HCT116 (cell line): ENCODE data around the gene MYO3B. TPM values are rescaled to one million over a fixed set of nuclear protein-coding genes. Genes with fewer than 3 reads are reported as not detected.

ENCODE experiments used
- ATAC-seq: fragments of 200-7000 bp; cut with Tn5 transposase; 2 replicates; pipeline ENCODE4 v1.9.1; 2020; ENCODE audit warnings: mild to moderate bottlenecking, moderate library complexity
- BruUV-seq: library from RNA; stranded (reverse); fragments of 400-500 nt; replicated peaks from 2 replicates; lab custom pipeline; 2021; lab: Mats Ljungman, UMichigan
- CTCF ChIA-PET: fragments of 300-600 bp; sonication (Branson Sonifier 250); formaldehyde crosslinking; loops from one replicate; lab custom pipeline; 2021; ENCODE audit warnings: antibody characterized with exemption; lab: Charles Lee
- POLR2A ChIA-PET: fragments of 300-600, 350-600 bp; sonication (Branson Sonifier 250); formaldehyde crosslinking; loops from one replicate; lab custom pipeline; 2021; ENCODE audit warnings: antibody characterized with exemption; lab: Charles Lee
- RAD21 ChIA-PET, 2 experiments: fragments of 300-600 bp; sonication (Branson Sonifier 250); formaldehyde crosslinking; loops; one replicate each; lab custom pipeline; 2023; ENCODE audit warnings: low total read pairs in 2 of 2; ENCODE audit not compliant: uncharacterized antibody in 2 of 2, unreplicated experiment in 2 of 2, low non-redundant PET in 1 of 2; lab: Charles Lee
- DNase-seq: peaks from one replicate; pipeline ENCODE4 v3.0.0-alpha.2; 2010; ENCODE audit warnings: low read depth, low spot score
- H2AFZ ChIP-seq: fragments of 200-600 bp; shearing (Covaris generic), sonication (generic); 2 replicates; pipeline ENCODE4 v1.6.1; 2017; ENCODE audit warnings: low read depth, mixed run types, mixed read lengths, antibody characterized with exemption, low read length; ENCODE audit not compliant: poor library complexity, severe bottlenecking
- H3K27ac ChIP-seq: 2 replicates; pipeline ENCODE4 v1.5.1; 2012; ENCODE audit warnings: low read depth, low read length
- H3K27me3 ChIP-seq: fragments of 200-600 bp; sonication (generic); 2 replicates; pipeline ENCODE4 v1.6.1; 2016; ENCODE audit warnings: mixed run types, low read length, mixed read lengths; ENCODE audit not compliant: insufficient read depth
- H3K36me3 ChIP-seq, 2 experiments: fragments of 200-500 bp in 1 of 2; fragments of 200-600 bp in 1 of 2; sonication (Bioruptor generic) in 1 of 2; sonication (generic) in 1 of 2; 2 replicates each; pipeline versions ENCODE4 v1.5.1 to v1.6.1; 2014 to 2016; ENCODE audit warnings: low read length in 2 of 2, inconsistent platforms in 1 of 2, mixed read lengths in 1 of 2, mixed run types in 1 of 2; ENCODE audit not compliant: insufficient read depth in 2 of 2, control insufficient read depth in 1 of 2
- H3K4me1 ChIP-seq, 2 experiments: fragments of 200-600 bp in 1 of 2; sonication (generic) in 1 of 2; 2 replicates each; pipeline versions ENCODE4 v1.5.1 to v1.6.1; 2012 to 2017; ENCODE audit warnings: low read length in 2 of 2, inconsistent platforms in 1 of 2, mild to moderate bottlenecking in 1 of 2, mixed read lengths in 1 of 2, mixed run types in 1 of 2, moderate library complexity in 1 of 2; ENCODE audit not compliant: insufficient read depth in 2 of 2, control insufficient read depth in 1 of 2
- H3K4me2 ChIP-seq: fragments of 200-600 bp; sonication (generic); 2 replicates; pipeline ENCODE4 v1.6.1; 2017; ENCODE audit warnings: mixed run types, low read length, mixed read lengths
- H3K4me3 ChIP-seq, 2 experiments: fragments of 200-600 bp in 1 of 2; sonication (generic) in 1 of 2; replicated peaks in 1 of 2; 2 replicates each; pipeline ENCODE4 v1.5.1; 2011 to 2016; ENCODE audit warnings: low read length in 2 of 2, control low read depth in 1 of 2, low read depth in 1 of 2, mild to moderate bottlenecking in 1 of 2, mixed read lengths in 1 of 2, mixed run types in 1 of 2
- H3K79me2 ChIP-seq: fragments of 200-600 bp; sonication (generic); 2 replicates; pipeline ENCODE4 v1.6.1; 2017; ENCODE audit warnings: mild to moderate bottlenecking, mixed run types, low read length, moderate library complexity, mixed read lengths; ENCODE audit not compliant: insufficient read depth
- H3K9ac ChIP-seq: fragments of 200-600 bp; sonication (generic); 2 replicates; pipeline ENCODE4 v1.6.1; 2016; ENCODE audit warnings: low read length, mixed read lengths
- H3K9me2 ChIP-seq: fragments of 200-600 bp; sonication (generic), shearing (Covaris generic); 2 replicates; pipeline ENCODE4 v1.6.1; 2017; ENCODE audit warnings: mixed run types, mild to moderate bottlenecking, moderate library complexity; ENCODE audit not compliant: insufficient read depth
- H3K9me3 ChIP-seq, 2 experiments: fragments of 200-500 bp in 1 of 2; fragments of 200-600 bp in 1 of 2; sonication (Bioruptor generic) in 1 of 2; sonication (generic) in 1 of 2; 2 replicates each; pipeline ENCODE4 v1.6.1; 2014 to 2017; ENCODE audit warnings: low read length in 2 of 2, mixed read lengths in 2 of 2, inconsistent platforms in 1 of 2, low read depth in 1 of 2, mild to moderate bottlenecking in 1 of 2, mixed run types in 1 of 2, moderate library complexity in 1 of 2; ENCODE audit not compliant: control insufficient read depth in 1 of 2, insufficient read depth in 1 of 2
- H4K20me1 ChIP-seq: fragments of 200-600 bp; sonication (generic), shearing (Covaris generic); 2 replicates; pipeline ENCODE4 v1.6.1; 2017; ENCODE audit warnings: mixed run types, mild to moderate bottlenecking, moderate library complexity; ENCODE audit not compliant: insufficient read depth
- CBX3 ChIP-seq: IDR thresholded peaks from 2 replicates; pipeline ENCODE4 v1.6.1; 2012; ENCODE audit warnings: low read depth
- EGR1 ChIP-seq: IDR thresholded peaks from 2 replicates; pipeline ENCODE4 v1.6.1; 2012; ENCODE audit warnings: low read depth
- FOSL1 ChIP-seq: IDR thresholded peaks from 2 replicates; pipeline ENCODE4 v1.6.1; 2012; ENCODE audit warnings: low read depth
- JUND ChIP-seq: IDR thresholded peaks from 2 replicates; pipeline ENCODE4 v1.6.1; 2012
- POLR2A ChIP-seq: IDR thresholded peaks from 2 replicates; pipeline ENCODE4 v1.7.0; 2011; ENCODE audit warnings: borderline replicate concordance; ENCODE audit not compliant: insufficient read depth, insufficient read length; ENCODE audit errors: extremely low read depth
- SIN3A ChIP-seq: IDR thresholded peaks from 2 replicates; pipeline ENCODE4 v1.6.1; 2012; ENCODE audit warnings: low read depth
- TCF7L2 ChIP-seq: IDR thresholded peaks from 2 replicates; pipeline ENCODE4 v1.7.0; 2011; ENCODE audit warnings: borderline replicate concordance, inconsistent platforms; ENCODE audit not compliant: insufficient read depth, insufficient read length; ENCODE audit errors: extremely low read depth
- YY1 ChIP-seq: IDR thresholded peaks from 2 replicates; pipeline ENCODE4 v1.6.1; 2011; ENCODE audit warnings: low read length, low read depth, moderate library complexity, mild to moderate bottlenecking; ENCODE audit not compliant: insufficient replicate concordance; ENCODE audit errors: extremely low read depth
- intact Hi-C: fragments of 100-400 bp; cut with micrococcal nuclease; formaldehyde crosslinking; loops from 2 replicates; pipeline ENCODE4 v1.10.0; 2022
- total RNA-seq: library from RNA; stranded (reverse); gene quantifications from one replicate; pipeline ENCODE4 v1.2.1, GENCODE V29; 2021; ENCODE audit not compliant: unreplicated experiment
- TF ChIP-seq, protein P1 (sequence below), 3 experiments: fragments of 200-600 bp in 1 of 3; sonication (generic) in 1 of 3; IDR thresholded peaks in 2 of 3; conservative IDR thresholded peaks in 1 of 3; 2 replicates each; pipeline ENCODE4 v1.5.1; 2012 to 2017; ENCODE audit warnings: low read depth in 2 of 3, low read length in 2 of 3, antibody characterized with exemption in 1 of 3, borderline replicate concordance in 1 of 3, control low read depth in 1 of 3, mild to moderate bottlenecking in 1 of 3, mixed read lengths in 1 of 3, mixed run types in 1 of 3, moderate library complexity in 1 of 3; ENCODE audit not compliant: insufficient read depth in 1 of 3
- TF ChIP-seq, protein P2 (sequence below): IDR thresholded peaks from 2 replicates; pipeline ENCODE4 v1.6.1; 2011; ENCODE audit warnings: mild to moderate bottlenecking, low read length, moderate library complexity; ENCODE audit not compliant: insufficient replicate concordance; ENCODE audit errors: extremely low read depth
- TF ChIP-seq, protein P3 (sequence below): IDR thresholded peaks from 2 replicates; pipeline ENCODE4 v1.6.1; 2012

The MYO3B gene
- total RNA-seq, 1 experiment from 2014 or later: not detected

DNA sequence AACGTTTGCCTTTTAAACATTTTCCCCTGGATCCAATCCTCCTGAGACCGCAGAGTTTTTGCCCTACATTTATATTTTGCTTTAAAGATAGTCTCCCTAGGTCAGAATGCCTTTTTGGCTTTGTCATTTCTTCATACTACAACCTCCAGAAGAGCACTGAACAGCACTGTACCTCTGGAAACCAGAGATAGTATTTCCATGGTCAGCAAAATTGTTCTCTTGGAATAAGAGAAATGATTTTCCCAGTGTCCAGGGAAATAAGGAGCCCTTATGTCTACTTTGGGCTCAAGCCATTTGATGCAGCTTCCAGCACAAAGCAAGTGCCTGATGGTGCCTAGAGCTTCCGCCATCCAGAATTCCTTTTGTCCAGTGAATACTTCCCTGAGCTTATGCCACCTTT lies 461.7 kb downstream of the MYO3B start (continued):
- TF ChIP-seq, protein P1, sequence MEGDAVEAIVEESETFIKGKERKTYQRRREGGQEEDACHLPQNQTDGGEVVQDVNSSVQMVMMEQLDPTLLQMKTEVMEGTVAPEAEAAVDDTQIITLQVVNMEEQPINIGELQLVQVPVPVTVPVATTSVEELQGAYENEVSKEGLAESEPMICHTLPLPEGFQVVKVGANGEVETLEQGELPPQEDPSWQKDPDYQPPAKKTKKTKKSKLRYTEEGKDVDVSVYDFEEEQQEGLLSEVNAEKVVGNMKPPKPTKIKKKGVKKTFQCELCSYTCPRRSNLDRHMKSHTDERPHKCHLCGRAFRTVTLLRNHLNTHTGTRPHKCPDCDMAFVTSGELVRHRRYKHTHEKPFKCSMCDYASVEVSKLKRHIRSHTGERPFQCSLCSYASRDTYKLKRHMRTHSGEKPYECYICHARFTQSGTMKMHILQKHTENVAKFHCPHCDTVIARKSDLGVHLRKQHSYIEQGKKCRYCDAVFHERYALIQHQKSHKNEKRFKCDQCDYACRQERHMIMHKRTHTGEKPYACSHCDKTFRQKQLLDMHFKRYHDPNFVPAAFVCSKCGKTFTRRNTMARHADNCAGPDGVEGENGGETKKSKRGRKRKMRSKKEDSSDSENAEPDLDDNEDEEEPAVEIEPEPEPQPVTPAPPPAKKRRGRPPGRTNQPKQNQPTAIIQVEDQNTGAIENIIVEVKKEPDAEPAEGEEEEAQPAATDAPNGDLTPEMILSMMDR (IDR thresholded peaks at IDR 0.05 in 2 of 3, conservative IDR thresholded peaks at IDR 0.05 in 1 of 3; ENCODE audit: borderline replicate concordance in 1 of 3, insufficient read depth in 1 of 3, low read depth in 2 of 3, low read length in 2 of 3): no peak
- TF ChIP-seq POLR2A (no peak), SIN3A (no peak), CBX3 (no peak), EGR1 (no peak), JUND (no peak)
- TF ChIP-seq, protein P2, sequence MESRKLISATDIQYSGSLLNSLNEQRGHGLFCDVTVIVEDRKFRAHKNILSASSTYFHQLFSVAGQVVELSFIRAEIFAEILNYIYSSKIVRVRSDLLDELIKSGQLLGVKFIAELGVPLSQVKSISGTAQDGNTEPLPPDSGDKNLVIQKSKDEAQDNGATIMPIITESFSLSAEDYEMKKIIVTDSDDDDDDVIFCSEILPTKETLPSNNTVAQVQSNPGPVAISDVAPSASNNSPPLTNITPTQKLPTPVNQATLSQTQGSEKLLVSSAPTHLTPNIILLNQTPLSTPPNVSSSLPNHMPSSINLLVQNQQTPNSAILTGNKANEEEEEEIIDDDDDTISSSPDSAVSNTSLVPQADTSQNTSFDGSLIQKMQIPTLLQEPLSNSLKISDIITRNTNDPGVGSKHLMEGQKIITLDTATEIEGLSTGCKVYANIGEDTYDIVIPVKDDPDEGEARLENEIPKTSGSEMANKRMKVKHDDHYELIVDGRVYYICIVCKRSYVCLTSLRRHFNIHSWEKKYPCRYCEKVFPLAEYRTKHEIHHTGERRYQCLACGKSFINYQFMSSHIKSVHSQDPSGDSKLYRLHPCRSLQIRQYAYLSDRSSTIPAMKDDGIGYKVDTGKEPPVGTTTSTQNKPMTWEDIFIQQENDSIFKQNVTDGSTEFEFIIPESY: no peak
- TF ChIP-seq, protein P3, sequence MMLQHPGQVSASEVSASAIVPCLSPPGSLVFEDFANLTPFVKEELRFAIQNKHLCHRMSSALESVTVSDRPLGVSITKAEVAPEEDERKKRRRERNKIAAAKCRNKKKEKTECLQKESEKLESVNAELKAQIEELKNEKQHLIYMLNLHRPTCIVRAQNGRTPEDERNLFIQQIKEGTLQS: no peak

DNA sequence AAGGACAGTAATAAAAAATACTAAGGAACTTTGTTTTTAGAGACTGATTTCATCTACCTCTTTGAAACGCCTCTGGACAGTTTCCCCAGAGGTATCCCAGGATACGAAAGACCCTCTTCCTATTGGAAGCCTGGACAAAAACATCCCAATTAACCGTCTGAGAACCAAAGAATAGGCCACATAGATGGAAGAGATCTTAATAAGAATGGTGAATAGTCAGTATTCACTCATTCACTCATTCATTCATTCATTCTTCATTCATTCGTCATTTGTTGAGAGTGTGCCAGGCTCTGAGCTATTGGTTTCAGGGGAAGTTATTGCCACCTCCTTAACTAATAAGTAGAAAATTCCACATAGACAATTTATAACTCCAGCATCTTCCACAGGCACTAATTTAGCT lies 464.0 kb downstream of the MYO3B start:
- no peaks in the 10 kb centered on the region for H3K9me3 ChIP-seq
- ChIA-PET POLR2A (no interaction called here), CTCF (no interaction called here), RAD21 (no interaction called here)
- no peak for ATAC-seq
- no peaks in the 10 kb centered on the region for H3K79me2 ChIP-seq
- H3K4me1 ChIP-seq: no peaks in the 10 kb centered on the region
- no peaks in the 10 kb centered on the region for H3K27me3 ChIP-seq
- no peak overlapping the region for H3K27ac ChIP-seq
- no peak for TF ChIP-seq FOSL1
- TF ChIP-seq YY1: no peak
- TF ChIP-seq, protein P3: no peak
- TF ChIP-seq SIN3A: no peak
- TF ChIP-seq, protein P2: no peak
- TF ChIP-seq TCF7L2: no peak
- intact Hi-C loops: no loop called here
- no peak for DNase-seq
- no peaks in the 10 kb centered on the region for H4K20me1 ChIP-seq
- no peak overlapping the region for H3K9ac ChIP-seq
- no peaks in the 10 kb centered on the region for H3K36me3 ChIP-seq
- no peak overlapping the region for H3K4me3 ChIP-seq
- no peaks in the 10 kb centered on the region for H3K9me2 ChIP-seq
- H3K4me2 ChIP-seq: no peak overlapping the region
- no TSS peak for BruUV-seq
- H2AFZ ChIP-seq: no peak overlapping the region
